GM18519 (cell line): ENCODE measurements around the gene SEPTIN11.
A peak's percentile ranks its signal among the peaks of the same experiment; 100 is the strongest.

Source experiments
- ATAC-seq: cut with Tn5 transposase; IDR thresholded peaks from one replicate; pipeline ENCODE4 v1.9.1; 2021; ENCODE audit warnings: mild to moderate bottlenecking, moderate library complexity; ENCODE audit not compliant: unreplicated experiment, low FRiP score

The SEPTIN11 gene

DNA sequence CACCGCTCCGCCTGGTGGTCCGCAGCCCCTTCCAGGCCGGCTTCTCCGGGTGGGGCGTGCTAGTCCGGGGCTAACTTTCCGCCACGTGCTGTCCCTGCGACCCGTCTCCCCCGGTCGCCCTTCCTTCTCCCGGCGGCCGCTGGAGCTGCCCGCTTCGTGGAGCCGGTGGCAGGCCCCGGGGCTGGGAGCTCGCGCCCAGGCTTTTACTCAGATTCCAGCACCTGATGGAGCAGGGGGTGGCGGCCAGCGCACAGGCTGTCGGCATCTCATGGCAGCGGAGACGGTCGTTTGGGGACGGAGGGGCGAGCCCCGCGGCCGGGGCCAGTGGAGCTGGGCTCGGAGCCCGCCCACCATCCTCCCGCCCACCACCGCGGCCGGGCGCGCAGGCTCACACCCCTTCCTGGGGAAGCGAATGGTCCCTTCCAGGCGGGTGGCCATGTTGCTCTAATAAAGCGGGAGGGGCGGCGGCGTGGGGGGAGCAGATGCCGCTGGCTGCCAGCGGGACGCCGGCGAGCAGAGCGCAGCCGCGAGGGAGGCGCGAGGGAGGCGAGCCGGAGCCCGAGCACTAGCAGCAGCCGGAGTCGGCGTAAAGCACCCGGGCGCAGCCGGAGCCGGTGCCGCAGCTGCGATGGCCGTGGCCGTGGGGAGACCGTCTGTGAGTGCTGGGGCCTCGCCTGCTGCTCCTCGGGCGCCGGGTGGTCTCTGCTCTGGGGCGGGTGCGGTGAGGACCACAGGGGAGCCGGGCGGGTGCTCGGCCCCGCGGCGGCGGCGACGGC, at the start of gene SEPTIN11:
TSS of gene SEPTIN11 (plus strand) at position 477 of the 776 bp plus-strand sequence. CDS start at position 629, 152 bp downstream.
- peak; percentile 51 for ATAC-seq

DNA sequence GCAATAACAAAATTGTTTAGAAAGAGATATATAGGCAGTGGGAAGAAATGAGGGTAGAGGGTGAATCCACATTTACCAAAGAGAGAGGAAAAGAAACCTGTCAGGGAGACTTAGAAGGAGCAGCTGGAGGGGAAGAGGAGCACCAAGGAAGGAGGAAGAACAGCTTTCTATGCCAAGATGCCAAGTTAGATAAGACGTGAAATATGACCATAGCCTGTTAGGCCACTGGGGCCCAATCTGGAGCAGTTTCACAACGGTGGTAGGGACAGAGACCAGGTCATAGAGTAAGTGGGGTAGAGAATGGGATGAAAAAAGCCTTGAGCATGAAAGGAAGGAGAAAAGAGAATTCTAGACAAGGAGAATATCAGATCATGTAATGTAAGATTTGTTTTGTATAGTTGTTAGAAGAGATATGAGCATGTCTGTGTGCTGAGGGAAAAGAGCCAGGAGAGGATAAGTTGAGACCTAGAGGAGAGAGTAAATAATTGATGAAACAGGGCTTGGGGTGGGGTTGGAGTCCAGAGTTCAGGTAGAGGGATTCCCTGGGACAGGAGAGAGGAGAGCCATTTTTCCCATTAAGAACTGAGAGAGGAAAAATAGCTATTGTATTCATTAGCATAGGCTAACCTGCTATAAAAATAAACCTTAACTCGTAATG, 47.2 kb upstream of the SEPTIN11 start:
- no peak for ATAC-seq

- no peak for ATAC-seq
Measured at GRCh38 chr4:76904646-76905190, 44.8 kb upstream of the SEPTIN11 start.

- no peak for ATAC-seq
Measured at GRCh38 chr4:76905521-76905920, 44.0 kb upstream of the SEPTIN11 start.

DNA sequence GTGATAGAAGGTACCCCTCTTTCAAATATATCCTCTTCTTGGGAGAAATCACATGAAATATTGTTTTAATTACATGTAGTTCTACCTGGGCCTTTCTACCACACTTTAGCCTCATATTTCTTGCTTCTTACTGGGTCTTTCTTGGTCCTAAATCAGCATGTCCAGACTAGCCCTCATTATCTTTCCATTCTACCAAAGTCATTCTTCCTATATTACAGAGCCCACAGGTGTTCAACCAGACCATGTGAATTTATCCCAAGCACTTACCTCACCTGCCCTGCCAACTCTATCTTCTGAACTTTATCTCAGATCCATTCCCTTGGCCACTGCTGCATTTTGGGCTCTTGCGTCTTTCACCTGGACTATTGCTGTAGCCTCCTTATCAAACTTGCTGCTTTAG, 39.8 kb upstream of the SEPTIN11 start:
- ATAC-seq = no peak

DNA sequence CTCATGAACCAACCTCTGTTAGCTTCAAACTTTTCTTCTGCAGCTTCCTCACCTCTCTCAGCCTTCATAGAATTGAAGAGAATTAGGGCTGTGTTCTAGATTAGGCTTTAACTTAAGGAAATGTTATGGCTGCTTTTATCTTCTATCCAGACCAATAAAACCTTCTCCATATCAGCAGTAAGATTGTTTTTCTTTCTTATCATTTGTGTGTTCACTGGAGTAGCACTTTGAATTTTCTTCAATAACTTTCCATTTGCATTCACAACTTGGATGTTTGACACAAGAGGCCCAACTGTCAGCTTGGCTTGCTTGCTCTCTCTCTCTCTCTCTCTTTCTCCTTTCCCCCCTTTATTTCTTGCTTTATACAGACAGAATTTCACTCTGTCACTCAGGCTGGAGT, 28.8 kb upstream of the SEPTIN11 start:
- no peak for ATAC-seq

GRCh38 chr4:76923619-76924357, 25.8 kb upstream of the SEPTIN11 start:
- no peak for ATAC-seq

- ATAC-seq = no peak
Measured at GRCh38 chr4:76926841-76927240, 22.7 kb upstream of the SEPTIN11 start.

- no peak for ATAC-seq
Measured at GRCh38 chr4:76930685-76931084, 18.9 kb upstream of the SEPTIN11 start.

DNA sequence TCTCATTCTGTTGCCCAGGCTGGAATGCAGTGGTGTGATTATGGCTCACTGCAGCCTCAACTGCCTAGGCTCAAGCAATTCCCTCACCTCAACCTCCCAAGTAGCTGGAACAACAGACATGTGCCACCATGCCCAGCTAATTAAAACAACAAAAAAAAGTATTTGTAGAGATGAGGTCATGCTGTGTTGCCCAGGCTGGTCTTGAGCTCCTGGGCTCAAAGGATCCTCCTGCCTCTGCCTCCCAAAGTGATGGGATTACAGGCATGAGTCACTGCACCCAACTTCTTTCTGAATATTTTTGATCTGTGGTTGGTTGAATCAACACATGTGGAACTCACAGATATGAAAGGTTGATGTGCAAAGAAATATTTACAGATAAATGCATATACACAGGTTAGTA, 18.5 kb upstream of the SEPTIN11 start:
- no peak for ATAC-seq

GRCh38 chr4:76931576-76932276, 17.8 kb upstream of the SEPTIN11 start:
- no peak for ATAC-seq

DNA sequence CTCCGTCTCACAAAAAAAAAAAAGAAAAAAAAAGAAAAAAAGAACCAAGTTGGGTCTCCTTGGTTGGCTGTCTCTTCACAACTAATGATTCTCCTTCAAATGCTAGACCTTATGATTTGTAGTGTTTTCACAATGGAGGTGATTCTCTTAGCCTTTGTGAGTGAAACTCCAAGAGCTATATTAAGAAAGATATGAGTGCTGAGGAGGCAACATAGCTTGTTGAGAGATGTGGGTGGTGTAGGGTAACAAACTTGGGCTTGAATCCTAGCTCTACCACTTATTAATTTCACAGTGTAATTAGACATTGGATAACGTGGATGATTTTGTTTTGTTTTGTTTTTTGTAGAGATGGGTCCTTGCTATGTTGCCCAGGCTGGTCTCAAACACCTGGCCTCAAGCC, 10.4 kb upstream of the SEPTIN11 start:
- ATAC-seq = no peak

GRCh38 chr4:76943129-76943620, 6.4 kb upstream of the SEPTIN11 start:
- no peak for ATAC-seq

DNA sequence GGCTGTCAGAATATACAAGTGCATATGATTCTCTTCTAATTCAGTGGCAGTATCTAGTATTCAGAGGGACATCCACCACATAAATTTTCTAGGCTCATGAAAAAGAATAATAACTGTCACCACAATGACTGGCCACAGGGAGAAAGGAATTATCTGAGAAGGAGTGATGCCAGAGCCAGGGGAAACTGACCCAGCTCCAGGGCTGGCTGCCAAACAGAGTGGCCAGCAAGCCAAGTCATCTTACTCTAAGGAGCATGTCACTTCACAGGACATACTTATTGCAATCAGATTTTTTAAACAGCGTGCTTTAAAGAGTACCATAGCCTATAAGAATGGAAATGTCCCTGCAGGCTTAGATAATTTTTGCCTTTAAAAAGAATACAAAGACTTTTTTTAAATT, 5.8 kb upstream of the SEPTIN11 start:
- ATAC-seq = no peak

- no peak for ATAC-seq
Measured at GRCh38 chr4:76947369-76947768, 2.2 kb upstream of the SEPTIN11 start.

- ATAC-seq = peak; percentile 45
Measured at GRCh38 chr4:76948443-76949275, 893 bp upstream of the SEPTIN11 start.

DNA sequence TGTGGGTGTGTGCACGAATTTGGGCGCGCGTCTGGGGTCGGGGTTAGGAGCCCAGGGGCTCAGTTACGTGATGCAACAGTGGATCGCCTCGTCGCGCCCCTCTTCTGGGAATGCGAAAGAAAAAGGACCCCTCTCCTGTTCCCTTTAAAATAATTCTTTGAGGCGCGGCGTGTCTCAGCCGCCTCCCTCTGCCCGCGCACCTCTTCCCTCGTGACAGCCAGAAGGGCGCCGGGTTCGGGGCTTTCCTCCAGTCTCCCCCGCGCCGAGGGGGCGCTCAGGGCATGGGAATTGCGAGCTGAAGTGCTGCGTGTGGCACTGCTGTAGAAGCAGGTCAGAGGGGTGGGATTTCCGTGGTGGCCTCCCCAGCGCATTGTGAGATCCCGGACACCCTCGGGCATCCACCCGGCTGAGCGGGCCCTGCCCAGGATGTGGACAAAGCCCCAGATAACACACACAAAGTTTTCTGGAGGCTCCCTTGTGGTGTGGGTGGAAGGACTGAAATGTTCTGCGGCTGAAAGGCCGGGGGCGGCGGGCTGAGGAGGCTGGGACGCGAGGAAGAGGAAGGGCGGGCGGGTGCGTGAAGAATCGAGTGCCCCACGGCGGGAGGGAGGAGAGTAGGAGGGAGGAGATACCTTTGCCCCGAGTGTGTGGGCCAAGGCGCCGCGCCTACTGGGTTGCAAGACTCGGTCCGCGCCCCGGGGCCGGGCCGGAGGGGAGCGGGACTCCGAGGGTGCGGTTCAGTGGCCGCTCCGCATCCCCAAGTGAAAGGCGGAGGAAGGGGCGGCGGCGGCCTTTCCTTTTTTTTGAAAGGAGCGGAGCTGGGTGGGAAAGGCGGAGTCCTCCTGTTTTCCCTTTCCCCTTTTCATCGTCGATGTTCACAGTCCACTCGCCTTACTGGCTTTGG, 752 bp downstream of the SEPTIN11 start:
- ATAC-seq = no peak

DNA sequence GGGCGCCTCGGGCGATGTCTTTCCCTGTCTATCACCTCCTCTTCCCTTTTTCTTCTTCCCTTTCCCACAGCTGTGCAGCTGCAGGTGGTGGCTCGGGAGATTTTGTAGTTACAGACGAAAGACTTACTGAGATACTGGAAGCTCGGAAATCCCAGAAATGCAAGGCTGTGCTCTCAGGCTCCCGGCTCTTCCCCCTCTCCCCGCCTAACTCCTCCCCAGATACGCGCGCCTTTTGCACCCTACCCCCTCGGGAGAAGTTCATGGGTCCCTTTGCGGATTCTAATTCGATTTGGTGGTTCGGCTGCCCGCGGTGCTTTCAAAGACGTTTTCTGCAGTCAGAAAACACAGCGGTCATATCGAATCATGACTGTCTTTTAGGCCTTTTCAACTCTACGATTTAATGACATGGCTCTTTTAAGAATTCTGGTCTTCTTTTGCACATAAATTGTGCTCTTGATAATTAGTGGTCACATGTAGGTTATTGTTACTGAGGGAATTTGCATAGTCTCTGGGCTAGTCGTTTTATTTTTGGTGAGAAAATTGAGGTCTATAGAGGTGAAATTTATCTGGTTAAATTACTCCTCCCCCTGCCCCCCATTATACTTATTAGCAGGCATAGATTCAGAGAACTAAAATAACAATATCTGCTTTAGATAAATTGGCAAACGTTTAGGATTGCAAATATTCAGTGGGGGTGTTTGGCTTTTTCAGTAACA, 1.6 kb downstream of the SEPTIN11 start:
- ATAC-seq = no peak
